Measurements from ENCODE around the gene IGSF5. TPM values are rescaled to one million over a fixed set of nuclear protein-coding genes. Genes with fewer than 3 reads are reported as not detected.

Gene IGSF5
- total RNA-seq, 1 donor from 2014 or later, result 2.5 TPM

DNA sequence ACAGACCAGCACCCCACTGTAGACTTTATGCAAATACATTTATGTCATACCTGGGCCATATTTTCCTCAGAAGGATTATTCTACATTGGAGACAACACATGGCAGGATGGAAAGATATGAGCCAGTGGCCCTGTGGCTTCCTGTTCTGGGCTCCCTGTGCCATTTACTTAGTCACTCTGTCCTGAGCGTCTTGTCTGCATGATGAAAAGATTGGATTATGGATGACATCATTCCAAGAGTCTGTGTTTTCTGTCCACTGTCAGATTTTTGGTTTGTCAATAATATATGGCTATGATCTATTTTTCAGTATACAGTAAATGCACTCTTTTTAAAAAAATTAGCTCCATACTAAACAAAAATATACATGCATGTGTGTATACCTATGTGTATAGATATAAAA is 30.8 kb downstream of the IGSF5 start:
- Mint-ChIP-seq H3K9me3 (ENCODE audit: unreplicated experiment) (no peaks in the 10 kb centered on the region), H3K4me1 (ENCODE audit: unreplicated experiment) (peaks cover 10% of the 10 kb centered on the region), H3K27me3 (ENCODE audit: unreplicated experiment) (no peaks in the 10 kb centered on the region), H3K4me3 (ENCODE audit: unreplicated experiment) (no peak overlapping the region), H3K36me3 (ENCODE audit: low read depth, unreplicated experiment) (no peaks in the 10 kb centered on the region), H3K27ac (ENCODE audit: unreplicated experiment) (no peak overlapping the region)
- DNase-seq (ENCODE audit: low spot score), result no peak
- no peak for TF ChIP-seq CTCF (IDR thresholded peaks at IDR 0.05; ENCODE audit: unreplicated experiment)

GRCh38 chr21:39776589-39776988 is 31.6 kb downstream of the IGSF5 start:
- Mint-ChIP-seq H3K27ac (ENCODE audit: unreplicated experiment) (no peak overlapping the region), H3K27me3 (ENCODE audit: unreplicated experiment) (no peaks in the 10 kb centered on the region)
- DNase-seq (ENCODE audit: low spot score), result no peak

GRCh38 chr21:39781331-39781730 is 36.3 kb downstream of the IGSF5 start:
- H3K27ac Mint-ChIP-seq (ENCODE audit: unreplicated experiment), result no peak overlapping the region
- peaks cover 4% of the 10 kb centered on the region for H3K4me1 Mint-ChIP-seq (ENCODE audit: unreplicated experiment)
- no peak overlapping the region for H3K4me3 Mint-ChIP-seq (ENCODE audit: unreplicated experiment)
- TF ChIP-seq CTCF (IDR thresholded peaks at IDR 0.05; ENCODE audit: unreplicated experiment), result no peak
- H3K27me3 Mint-ChIP-seq (ENCODE audit: unreplicated experiment), result no peaks in the 10 kb centered on the region
- H3K36me3 Mint-ChIP-seq (ENCODE audit: low read depth, unreplicated experiment), result no peaks in the 10 kb centered on the region
- DNase-seq (ENCODE audit: low spot score), result no peak
- no peaks in the 10 kb centered on the region for H3K9me3 Mint-ChIP-seq (ENCODE audit: unreplicated experiment)

More at GRCh38 chr21:39776589-39776988, 31.6 kb downstream of the IGSF5 start:
- TF ChIP-seq CTCF (IDR thresholded peaks at IDR 0.05; ENCODE audit: unreplicated experiment), result no peak
- H3K4me3 Mint-ChIP-seq (ENCODE audit: unreplicated experiment), result no peak overlapping the region
- no peaks in the 10 kb centered on the region for H3K9me3 Mint-ChIP-seq (ENCODE audit: unreplicated experiment)
- H3K4me1 Mint-ChIP-seq (ENCODE audit: unreplicated experiment), result peaks cover 10% of the 10 kb centered on the region
- no peaks in the 10 kb centered on the region for H3K36me3 Mint-ChIP-seq (ENCODE audit: low read depth, unreplicated experiment)

- H3K36me3 Mint-ChIP-seq (ENCODE audit: low read depth, unreplicated experiment), result peaks cover 8% of the 10 kb centered on the region
- H3K4me1 Mint-ChIP-seq (ENCODE audit: unreplicated experiment), result no peaks in the 10 kb centered on the region
- H3K27ac Mint-ChIP-seq (ENCODE audit: unreplicated experiment), result no peak overlapping the region
- peaks cover 8% of the 10 kb centered on the region for H3K9me3 Mint-ChIP-seq (ENCODE audit: unreplicated experiment)
- DNase-seq (ENCODE audit: low spot score), result peak; percentile 60
- TF ChIP-seq CTCF (IDR thresholded peaks at IDR 0.05; ENCODE audit: unreplicated experiment), result peak; percentile 47
- no peak overlapping the region for H3K4me3 Mint-ChIP-seq (ENCODE audit: unreplicated experiment)
- H3K27me3 Mint-ChIP-seq (ENCODE audit: unreplicated experiment), result no peaks in the 10 kb centered on the region
These were observed 43.4 kb downstream of the IGSF5 start for GRCh38 chr21:39788383-39788782.

- no peak for DNase-seq (ENCODE audit: low spot score)
- no peaks in the 10 kb centered on the region for H3K4me1 Mint-ChIP-seq (ENCODE audit: unreplicated experiment)
- H3K27ac Mint-ChIP-seq (ENCODE audit: unreplicated experiment), result no peak overlapping the region
- H3K4me3 Mint-ChIP-seq (ENCODE audit: unreplicated experiment), result no peak overlapping the region
- no peak for TF ChIP-seq CTCF (IDR thresholded peaks at IDR 0.05; ENCODE audit: unreplicated experiment)
- peaks cover 7% of the 10 kb centered on the region for H3K36me3 Mint-ChIP-seq (ENCODE audit: low read depth, unreplicated experiment)
- peaks cover 6% of the 10 kb centered on the region for H3K9me3 Mint-ChIP-seq (ENCODE audit: unreplicated experiment)
- H3K27me3 Mint-ChIP-seq (ENCODE audit: unreplicated experiment), result no peaks in the 10 kb centered on the region
These were observed 51.5 kb downstream of the IGSF5 start for GRCh38 chr21:39796466-39796865.
